Suppressor macrophage treated with lipopolysaccharide for 4 hours (primary cell): ENCODE results near the gene PRRT1.
"Not testable (repeated sequence)": the region's sequence is repeated elsewhere in the genome, so short reads cannot be mapped to it uniquely, and the experiment has no call there.

Experiments
- DNase-seq: peaks from one replicate; pipeline ENCODE4 v3.0.0-alpha.2; 2020

The PRRT1 gene

GRCh38 chr6:32151863-32152768, at the start of gene PRRT1:
TSS of gene PRRT1 (minus strand) at chr6:32151939. CDS start at chr6:32151827, 112 bp downstream.
- no peak for DNase-seq

- DNase-seq: no peak
Observed at GRCh38 chr6:32200711-32201475, 49.2 kb upstream of the PRRT1 start.

GRCh38 chr6:32198866-32199265, 47.1 kb upstream of the PRRT1 start:
- DNase-seq: no peak

GRCh38 chr6:32198345-32198696, 46.6 kb upstream of the PRRT1 start:
- DNase-seq: no peak

- peak; percentile 61 for DNase-seq
Observed at GRCh38 chr6:32196682-32197616, 45.2 kb upstream of the PRRT1 start.

- peak; percentile 70 for DNase-seq
Observed at GRCh38 chr6:32195902-32196681, 44.4 kb upstream of the PRRT1 start.

- peak; percentile 100 for DNase-seq
Observed at GRCh38 chr6:32195652-32195901, 43.8 kb upstream of the PRRT1 start.

- peak; percentile 68 for DNase-seq
Observed at GRCh38 chr6:32194825-32195651, 43.3 kb upstream of the PRRT1 start.

- no peak for DNase-seq
Observed at GRCh38 chr6:32194388-32194787, 42.6 kb upstream of the PRRT1 start.

- not testable (repeated sequence) for DNase-seq
Observed at GRCh38 chr6:32193096-32193495, 41.4 kb upstream of the PRRT1 start.

GRCh38 chr6:32192608-32193039, 40.9 kb upstream of the PRRT1 start, which contains the start of gene GPSM3:
TSS of gene GPSM3 (minus strand) at chr6:32192643. CDS start at chr6:32192513, 130 bp downstream.
- DNase-seq: peak; percentile 58

- DNase-seq: no peak
Observed at GRCh38 chr6:32191696-32192607, 40.2 kb upstream of the PRRT1 start.

GRCh38 chr6:32190911-32191677, 39.4 kb upstream of the PRRT1 start:
- no peak for DNase-seq

GRCh38 chr6:32190054-32190851, 38.5 kb upstream of the PRRT1 start, which contains the start of gene PBX2:
TSS of gene PBX2 (minus strand) at chr6:32190202. CDS start at chr6:32189915, 287 bp downstream.
- DNase-seq: peak; percentile 94

- no peak for DNase-seq
Observed at GRCh38 chr6:32189742-32190053, 38.0 kb upstream of the PRRT1 start.

GRCh38 chr6:32189069-32189741, 37.5 kb upstream of the PRRT1 start:
- DNase-seq: no peak

GRCh38 chr6:32188381-32189068, 36.8 kb upstream of the PRRT1 start:
- DNase-seq: no peak
